NB4 (cell line): ENCODE results near the gene TRIOBP.

Experiments
- DNase-seq: peaks from one replicate; pipeline ENCODE4 v3.0.0; 2010; ENCODE audit warnings: low read depth
- H3K4me3 ChIP-seq: one replicate; pipeline ENCODE4 v1.5.1; 2011; ENCODE audit warnings: mild to moderate bottlenecking, low read depth, low read length, moderate library complexity
- MYC ChIP-seq: IDR thresholded peaks from 2 replicates; pipeline ENCODE4 v1.6.1; 2011; ENCODE audit warnings: low read depth, low read length
- POLR2A ChIP-seq: IDR thresholded peaks from 2 replicates; pipeline ENCODE4 v1.6.1; 2011; ENCODE audit warnings: mild to moderate bottlenecking; ENCODE audit not compliant: insufficient read length; ENCODE audit errors: extremely low read depth
- TF ChIP-seq, protein P1 (sequence below): IDR thresholded peaks from 2 replicates; pipeline ENCODE4 v1.6.1; 2011; ENCODE audit warnings: low read depth, low read length
- TF ChIP-seq, protein P2 (sequence below): IDR thresholded peaks from one replicate; pipeline ENCODE4 v1.5.1; 2012; ENCODE audit warnings: low read depth, low read length

TRIOBP gene

DNA sequence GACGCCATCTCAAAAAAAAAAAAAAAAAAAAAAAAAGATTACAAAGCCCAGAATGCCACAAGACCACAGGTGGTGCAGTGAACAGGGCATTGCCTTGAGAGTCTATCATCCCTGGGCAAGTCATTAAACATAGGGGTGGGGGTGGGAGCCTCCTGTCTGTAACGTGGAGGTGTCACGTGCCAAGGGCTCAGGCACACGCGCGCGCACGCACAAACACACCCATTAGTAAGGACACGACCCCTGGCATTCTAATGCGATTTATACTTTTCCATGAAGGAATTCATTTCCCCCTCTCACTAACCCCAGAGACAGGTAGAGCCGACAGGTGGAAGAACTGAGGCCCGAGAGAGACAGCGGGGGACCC is 105.1 kb downstream of the TRIOBP start:
- TF ChIP-seq, protein P1, sequence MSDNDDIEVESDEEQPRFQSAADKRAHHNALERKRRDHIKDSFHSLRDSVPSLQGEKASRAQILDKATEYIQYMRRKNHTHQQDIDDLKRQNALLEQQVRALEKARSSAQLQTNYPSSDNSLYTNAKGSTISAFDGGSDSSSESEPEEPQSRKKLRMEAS = no peak
- TF ChIP-seq MYC (no peak), POLR2A (no peak)
- TF ChIP-seq, protein P2, sequence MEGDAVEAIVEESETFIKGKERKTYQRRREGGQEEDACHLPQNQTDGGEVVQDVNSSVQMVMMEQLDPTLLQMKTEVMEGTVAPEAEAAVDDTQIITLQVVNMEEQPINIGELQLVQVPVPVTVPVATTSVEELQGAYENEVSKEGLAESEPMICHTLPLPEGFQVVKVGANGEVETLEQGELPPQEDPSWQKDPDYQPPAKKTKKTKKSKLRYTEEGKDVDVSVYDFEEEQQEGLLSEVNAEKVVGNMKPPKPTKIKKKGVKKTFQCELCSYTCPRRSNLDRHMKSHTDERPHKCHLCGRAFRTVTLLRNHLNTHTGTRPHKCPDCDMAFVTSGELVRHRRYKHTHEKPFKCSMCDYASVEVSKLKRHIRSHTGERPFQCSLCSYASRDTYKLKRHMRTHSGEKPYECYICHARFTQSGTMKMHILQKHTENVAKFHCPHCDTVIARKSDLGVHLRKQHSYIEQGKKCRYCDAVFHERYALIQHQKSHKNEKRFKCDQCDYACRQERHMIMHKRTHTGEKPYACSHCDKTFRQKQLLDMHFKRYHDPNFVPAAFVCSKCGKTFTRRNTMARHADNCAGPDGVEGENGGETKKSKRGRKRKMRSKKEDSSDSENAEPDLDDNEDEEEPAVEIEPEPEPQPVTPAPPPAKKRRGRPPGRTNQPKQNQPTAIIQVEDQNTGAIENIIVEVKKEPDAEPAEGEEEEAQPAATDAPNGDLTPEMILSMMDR = no peak
- peak overlapping the region; percentile 25 for H3K4me3 ChIP-seq
- DNase-seq = no peak

DNA sequence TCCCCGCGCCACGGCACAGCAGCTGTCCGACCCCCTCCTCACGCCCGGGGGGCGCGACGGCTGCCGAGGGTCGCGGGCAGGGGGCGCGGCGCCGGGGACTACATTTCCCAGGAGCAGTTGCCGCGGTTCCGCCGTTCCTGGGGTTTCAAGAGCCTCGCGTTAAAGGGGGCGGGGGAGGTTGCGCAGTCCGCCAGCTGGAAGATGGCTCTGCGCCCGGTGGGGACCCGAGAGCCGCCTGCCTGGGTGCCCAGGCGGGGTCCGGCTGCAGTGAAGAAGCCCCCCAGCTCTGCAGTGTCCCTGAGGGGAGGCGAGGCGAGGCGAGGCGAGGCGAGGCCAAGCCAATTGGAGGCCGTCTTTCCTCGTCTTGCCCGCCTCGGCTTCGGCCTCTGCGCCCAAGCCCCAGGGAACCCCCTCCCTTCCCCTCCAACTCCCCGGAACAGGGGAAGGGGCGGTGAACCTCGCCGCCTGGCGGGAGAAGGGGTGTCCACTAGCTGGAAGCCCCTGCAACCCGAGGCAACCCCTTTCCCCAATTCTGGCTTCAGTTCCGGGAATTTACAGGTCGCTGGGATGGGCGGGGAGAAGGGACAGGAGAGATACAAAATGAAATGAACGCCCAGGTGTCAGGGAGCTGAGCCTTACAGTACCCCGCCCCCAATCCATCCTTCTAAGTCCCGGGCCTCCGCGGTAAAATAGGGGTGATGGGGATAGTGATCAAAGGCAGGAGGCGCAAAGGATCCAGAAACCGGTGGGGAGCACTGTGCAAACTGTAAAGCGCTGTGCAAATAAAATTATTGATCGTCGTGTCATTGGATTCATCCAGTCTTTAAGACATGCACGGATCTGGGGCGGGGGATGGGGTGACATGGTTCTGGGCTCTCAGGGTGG is 105.7 kb downstream of the TRIOBP start:
- peak; percentile 76 for DNase-seq
- TF ChIP-seq, protein P2 = peak; percentile 7
- TF ChIP-seq, protein P1 = no peak
- TF ChIP-seq POLR2A (no peak), MYC (no peak)
- peak overlapping the region; percentile 48 for H3K4me3 ChIP-seq

DNA sequence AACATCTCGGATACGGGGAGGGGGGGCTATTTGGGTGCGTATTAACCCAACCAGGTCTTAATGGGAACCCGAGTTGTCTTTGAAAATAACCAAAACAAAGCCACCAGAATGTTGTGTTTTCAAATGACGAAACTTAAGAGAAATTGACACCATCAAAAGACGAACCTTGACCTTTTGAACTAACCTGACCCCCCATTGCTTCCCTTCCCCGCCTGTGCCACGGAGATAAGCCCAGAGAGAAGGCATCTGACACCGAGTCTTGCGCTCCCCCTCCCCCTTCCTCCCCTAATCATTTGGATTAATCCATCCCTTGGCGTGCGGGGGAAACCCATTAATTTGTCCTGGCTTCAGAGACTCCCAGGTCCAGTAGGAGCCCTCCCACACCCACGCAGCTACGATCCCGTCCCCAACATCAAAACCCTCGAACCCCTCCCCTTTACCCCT is 106.4 kb downstream of the TRIOBP start:
- no peak for TF ChIP-seq MYC
- TF ChIP-seq, protein P1 = no peak
- TF ChIP-seq, protein P2 = no peak
- no peak for TF ChIP-seq POLR2A
- no peak overlapping the region for H3K4me3 ChIP-seq
- no peak for DNase-seq

DNA sequence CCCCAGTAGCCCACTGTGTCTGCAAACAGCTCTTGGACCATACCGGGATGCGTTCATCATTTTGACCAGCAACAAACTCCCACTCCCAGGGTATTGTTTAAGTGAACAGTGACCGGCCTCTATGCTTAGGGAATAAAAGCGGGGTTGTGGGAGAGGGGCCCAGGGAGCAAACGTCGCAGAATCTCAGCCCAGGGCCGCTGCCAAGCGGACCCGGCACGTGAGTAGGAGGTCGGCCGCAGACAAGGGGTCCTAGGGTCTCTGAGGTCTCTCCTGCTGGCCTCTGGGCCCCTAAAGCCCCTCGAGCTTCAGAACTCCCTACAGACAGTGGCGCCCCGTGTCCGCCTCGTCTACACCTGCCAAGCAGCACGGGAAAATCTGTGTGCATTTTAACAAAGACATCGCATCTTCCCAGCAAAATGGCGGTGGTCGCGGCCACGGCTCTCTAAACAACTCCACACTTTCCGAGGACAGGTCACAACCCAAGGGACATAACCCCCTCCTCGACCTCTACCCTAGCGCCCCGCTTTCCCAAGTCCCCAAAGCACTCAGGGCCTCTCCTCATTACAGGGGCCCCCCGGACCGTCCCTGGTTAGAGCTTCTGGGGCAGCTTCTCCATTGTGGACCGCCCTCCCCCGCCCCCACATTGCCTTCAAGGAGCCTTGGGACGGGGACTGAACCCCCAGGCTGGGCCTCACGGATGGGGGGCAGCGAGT is 106.9 kb downstream of the TRIOBP start:
- TF ChIP-seq MYC (no peak), POLR2A (no peak)
- TF ChIP-seq, protein P2 = no peak
- TF ChIP-seq, protein P1 = no peak
- H3K4me3 ChIP-seq = no peak overlapping the region

DNA sequence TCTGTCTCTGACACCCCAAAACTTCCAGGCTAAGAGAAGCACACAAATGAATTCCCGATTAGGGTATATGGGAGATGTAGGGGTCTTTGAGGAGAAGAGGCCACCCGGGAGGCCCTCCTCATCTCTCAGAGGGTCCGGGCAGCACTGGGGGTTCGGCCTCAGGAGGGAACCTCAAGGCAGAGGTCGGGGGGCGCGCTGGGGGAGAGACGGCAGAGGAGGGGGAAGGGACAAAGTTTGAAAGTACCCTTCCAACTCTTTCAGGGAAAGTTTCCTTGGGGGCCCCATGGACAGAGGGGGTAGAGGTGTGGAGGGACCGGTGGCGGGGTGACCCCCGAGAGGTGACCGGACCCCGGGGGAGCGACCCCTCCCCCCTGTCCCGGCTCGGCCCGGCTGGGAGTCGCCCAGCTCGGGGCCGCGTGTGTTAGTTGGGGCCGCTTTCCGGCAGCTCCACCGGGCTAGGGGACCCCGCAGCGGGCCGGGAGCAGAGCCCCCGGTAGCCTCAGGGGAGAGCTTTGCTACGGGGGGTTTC is 107.6 kb downstream of the TRIOBP start:
- TF ChIP-seq MYC (no peak), POLR2A (no peak)
- TF ChIP-seq, protein P1 = no peak
- TF ChIP-seq, protein P2 = no peak
- DNase-seq = no peak
- no peak overlapping the region for H3K4me3 ChIP-seq

More for the DNA sequence above, 106.9 kb downstream of the TRIOBP start:
- DNase-seq = no peak
